Measurements from ENCODE around the gene MTMR3. TPM values are rescaled to one million over a fixed set of nuclear protein-coding genes. Genes with fewer than 3 reads are reported as not detected.
A peak's percentile ranks its signal among the peaks of the same experiment; 100 is the strongest.

Gene MTMR3
- total RNA-seq, 2 experiments from 2014 or later = 57.8 to 60.6 TPM

DNA sequence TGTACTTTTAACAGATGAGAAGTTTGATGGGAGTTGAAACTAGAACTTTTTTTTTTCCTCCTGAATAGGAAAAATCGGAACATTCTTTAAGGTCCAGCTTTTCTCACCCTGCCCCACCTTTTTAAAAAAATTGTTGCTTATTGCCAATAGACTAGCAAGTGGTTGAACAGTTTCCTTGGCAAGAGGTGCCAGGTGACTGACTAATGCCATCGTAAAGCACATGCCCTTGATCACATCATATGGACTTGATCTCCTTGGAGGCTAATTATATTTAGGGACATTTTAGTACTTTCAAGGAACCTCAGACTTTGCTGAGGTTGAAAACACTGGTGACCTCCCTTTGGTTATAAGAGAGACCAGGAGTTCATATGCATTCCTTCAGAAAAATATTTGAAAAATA, 57.6 kb downstream of the MTMR3 start:
- Histone ChIP-seq H3K36me3 (ENCODE audit: insufficient read depth, low read length) (no peaks in the 10 kb centered on the region), H3K4me3 (ENCODE audit: low read length) (no peak overlapping the region), H3K27ac (ENCODE audit: low read depth in 1 of 2, low read length in 2 of 2) (no peak overlapping the region), H3K27me3 (ENCODE audit: control insufficient read depth in 1 of 2, insufficient read depth in 2 of 2, low read length in 2 of 2) (no peaks in the 10 kb centered on the region), H3K4me1 (ENCODE audit: insufficient read depth, low read length) (peaks cover 8% of the 10 kb centered on the region), H3K9me3 (ENCODE audit: control insufficient read depth in 1 of 2, insufficient read depth in 1 of 2, low read length in 2 of 2) (no peaks in the 10 kb centered on the region)
- Mint-ChIP-seq H3K27me3 (no peaks in the 10 kb centered on the region), H3K36me3 (ENCODE audit: low read depth) (peaks cover 21% of the 10 kb centered on the region), H3K27ac (no peak overlapping the region), H3K4me1 (ENCODE audit: low read depth) (peaks cover 60% of the 10 kb centered on the region), H3K9me3 (peaks cover 5% of the 10 kb centered on the region), H3K4me3 (no peak overlapping the region)
- intact Hi-C loops (cut with DNase I, micrococcal nuclease) = no loop called here
- DNase-seq (no peak), ATAC-seq (ENCODE audit: poor library complexity) (no peak)
- TF ChIP-seq, protein P1, sequence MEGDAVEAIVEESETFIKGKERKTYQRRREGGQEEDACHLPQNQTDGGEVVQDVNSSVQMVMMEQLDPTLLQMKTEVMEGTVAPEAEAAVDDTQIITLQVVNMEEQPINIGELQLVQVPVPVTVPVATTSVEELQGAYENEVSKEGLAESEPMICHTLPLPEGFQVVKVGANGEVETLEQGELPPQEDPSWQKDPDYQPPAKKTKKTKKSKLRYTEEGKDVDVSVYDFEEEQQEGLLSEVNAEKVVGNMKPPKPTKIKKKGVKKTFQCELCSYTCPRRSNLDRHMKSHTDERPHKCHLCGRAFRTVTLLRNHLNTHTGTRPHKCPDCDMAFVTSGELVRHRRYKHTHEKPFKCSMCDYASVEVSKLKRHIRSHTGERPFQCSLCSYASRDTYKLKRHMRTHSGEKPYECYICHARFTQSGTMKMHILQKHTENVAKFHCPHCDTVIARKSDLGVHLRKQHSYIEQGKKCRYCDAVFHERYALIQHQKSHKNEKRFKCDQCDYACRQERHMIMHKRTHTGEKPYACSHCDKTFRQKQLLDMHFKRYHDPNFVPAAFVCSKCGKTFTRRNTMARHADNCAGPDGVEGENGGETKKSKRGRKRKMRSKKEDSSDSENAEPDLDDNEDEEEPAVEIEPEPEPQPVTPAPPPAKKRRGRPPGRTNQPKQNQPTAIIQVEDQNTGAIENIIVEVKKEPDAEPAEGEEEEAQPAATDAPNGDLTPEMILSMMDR (IDR thresholded peaks at IDR 0.05) = no peak
- ChIA-PET POLR2A (no interaction called here), CTCF (no interaction called here)

DNA sequence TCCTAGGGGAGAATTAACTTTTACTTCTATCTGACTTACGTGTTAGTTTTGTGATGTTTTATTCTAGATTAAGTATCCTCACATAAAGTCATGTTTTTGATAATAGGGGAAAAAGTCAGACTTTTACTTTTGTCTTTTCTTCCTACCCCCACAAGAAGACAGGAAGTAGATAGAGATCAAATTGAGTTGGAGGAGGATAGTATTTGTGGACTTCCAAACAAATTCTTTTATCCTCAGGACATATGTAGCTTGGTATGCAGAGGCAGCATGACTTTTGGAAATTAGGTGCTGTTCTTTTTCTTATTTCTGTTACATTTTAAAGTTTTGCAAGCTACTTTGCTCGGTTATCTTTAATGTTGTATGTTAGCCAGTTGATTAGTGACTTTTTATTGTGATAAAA, 61.4 kb downstream of the MTMR3 start:
- Histone ChIP-seq H3K9me3 (ENCODE audit: control insufficient read depth in 1 of 2, insufficient read depth in 1 of 2, low read length in 2 of 2) (no peaks in the 10 kb centered on the region), H3K27ac (ENCODE audit: low read depth in 1 of 2, low read length in 2 of 2) (no peak overlapping the region), H3K36me3 (ENCODE audit: insufficient read depth, low read length) (no peaks in the 10 kb centered on the region), H3K4me3 (ENCODE audit: low read length) (no peak overlapping the region), H3K27me3 (ENCODE audit: control insufficient read depth in 1 of 2, insufficient read depth in 2 of 2, low read length in 2 of 2) (no peaks in the 10 kb centered on the region), H3K4me1 (ENCODE audit: insufficient read depth, low read length) (peaks cover 8% of the 10 kb centered on the region)
- H3K9me3 Mint-ChIP-seq = peaks cover 5% of the 10 kb centered on the region
- peaks cover 19% of the 10 kb centered on the region for H3K36me3 Mint-ChIP-seq (ENCODE audit: low read depth)
- intact Hi-C loops (cut with DNase I, micrococcal nuclease) = no loop called here
- CTCF ChIA-PET = no interaction called here
- H3K27ac Mint-ChIP-seq = no peak overlapping the region
- H3K27me3 Mint-ChIP-seq = no peaks in the 10 kb centered on the region
- TF ChIP-seq, protein P1 (IDR thresholded peaks at IDR 0.05) = no peak
- POLR2A ChIA-PET = interaction anchor here (0.6 kb wide), 1 partner anchor 107 kb away, joined by 4 read pairs; no protein-coding TSS in a partner anchor
- no peak for ATAC-seq (ENCODE audit: poor library complexity)
- H3K4me1 Mint-ChIP-seq (ENCODE audit: low read depth) = peaks cover 68% of the 10 kb centered on the region
- no peak for DNase-seq
- H3K4me3 Mint-ChIP-seq = peak overlapping the region; percentile 50

DNA sequence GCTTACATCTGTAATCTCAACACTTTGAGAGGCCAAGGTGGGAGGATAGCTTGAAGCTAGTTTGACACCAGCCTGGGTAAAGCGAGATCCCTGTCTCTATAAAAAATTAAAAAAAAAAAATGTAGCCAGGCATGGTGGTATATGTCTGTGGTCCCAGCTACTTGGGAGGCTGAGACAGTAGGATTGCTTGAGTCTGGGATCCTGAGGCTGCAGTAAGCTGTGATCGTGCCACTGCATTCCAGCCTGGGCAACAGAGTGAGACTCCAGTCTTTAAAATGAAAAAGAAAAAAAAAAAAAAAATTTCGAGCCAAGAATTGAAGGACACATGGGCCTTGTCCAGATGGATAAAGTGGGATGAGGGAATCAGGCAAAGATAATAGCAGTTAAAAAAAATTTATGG, 62.5 kb downstream of the MTMR3 start:
- peaks cover 8% of the 10 kb centered on the region for H3K4me1 ChIP-seq (ENCODE audit: insufficient read depth, low read length)
- no peaks in the 10 kb centered on the region for H3K27me3 ChIP-seq (ENCODE audit: control insufficient read depth in 1 of 2, insufficient read depth in 2 of 2, low read length in 2 of 2)
- intact Hi-C loops (cut with DNase I, micrococcal nuclease) = loop anchor here in 1 of 2 experiments (5.0 kb wide), 1 partner anchor 108 kb away; the partner anchor contains the start of gene ASCC2
- H3K4me3 ChIP-seq (ENCODE audit: low read length) = no peak overlapping the region
- Mint-ChIP-seq H3K4me1 (ENCODE audit: low read depth) (peaks cover 69% of the 10 kb centered on the region), H3K36me3 (ENCODE audit: low read depth) (peaks cover 8% of the 10 kb centered on the region), H3K4me3 (no peak overlapping the region), H3K9me3 (peaks cover 3% of the 10 kb centered on the region), H3K27ac (no peak overlapping the region), H3K27me3 (no peaks in the 10 kb centered on the region)
- TF ChIP-seq, protein P1 (IDR thresholded peaks at IDR 0.05) = no peak
- ChIA-PET POLR2A (no interaction called here), CTCF (interaction anchor here (0.7 kb wide), 1 partner anchor 14 kb away, joined by 3 read pairs; no protein-coding TSS in a partner anchor)
- H3K27ac ChIP-seq (ENCODE audit: low read depth in 1 of 2, low read length in 2 of 2) = no peak overlapping the region
- no peaks in the 10 kb centered on the region for H3K9me3 ChIP-seq (ENCODE audit: control insufficient read depth in 1 of 2, insufficient read depth in 1 of 2, low read length in 2 of 2)
- ATAC-seq (ENCODE audit: poor library complexity) (no peak), DNase-seq (no peak)
- H3K36me3 ChIP-seq (ENCODE audit: insufficient read depth, low read length) = no peaks in the 10 kb centered on the region

Measured in CD4-positive, alpha-beta T cell (primary cell).